Activated T-cell treated with anti-CD3 and anti-CD28 coated beads for 4 hours (primary cell): ENCODE measurements around the gene ADGRD1.

ENCODE experiments used
- DNase-seq: peaks from one replicate; pipeline ENCODE4 v3.0.0-alpha.2; 2020

ADGRD1 gene

DNA sequence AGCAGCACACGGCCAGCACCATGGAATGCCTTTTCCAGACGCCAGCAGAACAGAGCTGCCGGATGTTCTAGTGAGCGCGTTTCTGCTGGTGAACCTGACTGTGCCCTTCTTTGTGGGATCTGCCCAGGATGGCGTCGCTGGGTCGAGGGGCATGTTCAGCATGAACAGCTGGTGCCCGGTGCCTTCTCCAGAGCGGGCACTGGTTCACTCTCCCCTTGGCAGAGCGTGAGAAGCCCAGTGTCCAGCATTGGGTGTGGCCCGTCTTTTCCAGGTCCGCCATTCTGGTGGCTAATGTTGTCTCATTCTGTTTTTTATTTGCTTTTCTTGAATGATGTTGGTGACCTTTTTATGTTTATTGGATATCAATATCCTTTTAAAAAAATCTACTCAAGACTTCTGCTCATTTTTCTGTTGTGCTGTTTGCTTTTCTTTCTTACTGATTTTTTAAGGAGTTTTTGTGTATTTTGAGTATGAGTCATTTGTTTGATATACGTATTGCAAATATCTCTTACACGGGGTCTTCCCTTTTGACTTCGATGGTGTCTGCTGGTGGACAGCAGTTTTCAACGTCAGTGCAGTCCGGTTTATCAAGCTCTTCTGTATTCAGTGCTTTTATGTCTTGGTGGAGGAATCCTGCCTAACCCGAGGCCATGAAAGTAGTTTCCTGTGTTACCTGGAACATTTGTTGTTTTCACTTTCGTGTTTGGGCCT lies 74.3 kb downstream of the ADGRD1 start:
- DNase-seq, result no peak

- DNase-seq, result no peak
Observed at GRCh38 chr12:131028587-131029338, 75.1 kb downstream of the ADGRD1 start.

GRCh38 chr12:131030472-131031328 lies 77.0 kb downstream of the ADGRD1 start:
- no peak for DNase-seq

DNA sequence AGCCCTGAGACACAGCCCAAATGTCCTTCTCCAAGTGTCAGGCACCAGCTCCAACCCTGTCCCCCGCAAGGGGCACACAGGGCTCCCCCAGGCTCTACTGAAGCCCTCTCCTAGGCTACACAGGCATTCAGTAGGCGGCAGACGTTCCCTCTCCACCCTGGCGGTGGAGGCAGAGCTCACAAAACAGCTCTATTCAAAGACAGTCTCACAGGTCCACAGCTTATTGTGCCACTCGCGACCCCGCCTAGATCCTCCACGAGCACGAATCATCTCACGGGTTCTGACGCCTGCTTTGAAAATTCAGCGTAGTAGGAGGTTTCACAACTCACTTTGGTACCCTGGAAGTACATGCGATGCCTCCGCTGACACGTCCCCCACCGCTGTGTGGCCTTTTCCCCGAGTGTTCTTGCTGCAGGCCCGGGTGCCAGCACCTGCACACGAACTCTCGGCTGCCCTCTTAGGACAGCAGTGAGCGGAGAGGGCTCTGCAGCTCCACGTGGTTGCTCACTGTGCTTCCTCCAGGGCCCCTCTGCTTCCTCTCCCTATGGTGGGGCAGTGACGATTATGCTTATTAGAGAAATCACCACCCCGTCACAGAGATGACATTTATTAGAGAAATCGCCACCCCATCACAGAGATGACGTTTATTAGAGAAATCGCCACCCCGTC lies 78.5 kb downstream of the ADGRD1 start:
- no peak for DNase-seq

DNA sequence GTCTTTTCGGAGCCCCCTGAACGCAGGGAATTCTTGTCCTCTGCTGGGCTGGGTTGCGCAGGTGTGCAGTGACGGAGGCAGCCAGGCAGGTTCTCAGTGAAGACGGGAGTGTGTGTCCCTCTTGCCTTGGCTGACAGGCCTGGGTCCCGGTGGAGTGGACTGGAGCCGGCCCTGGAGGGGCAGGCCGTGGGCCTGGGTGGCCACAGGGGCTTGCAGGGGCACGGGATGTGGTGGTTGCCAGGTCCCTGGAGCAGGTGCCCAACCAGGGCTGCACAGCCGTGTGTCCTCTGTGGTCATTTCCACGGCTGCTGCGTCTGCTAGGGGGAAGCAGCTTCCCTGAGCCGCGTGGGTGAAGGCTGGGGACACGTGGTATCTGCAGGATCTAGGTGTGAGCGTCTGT lies 79.8 kb downstream of the ADGRD1 start:
- no peak for DNase-seq

DNA sequence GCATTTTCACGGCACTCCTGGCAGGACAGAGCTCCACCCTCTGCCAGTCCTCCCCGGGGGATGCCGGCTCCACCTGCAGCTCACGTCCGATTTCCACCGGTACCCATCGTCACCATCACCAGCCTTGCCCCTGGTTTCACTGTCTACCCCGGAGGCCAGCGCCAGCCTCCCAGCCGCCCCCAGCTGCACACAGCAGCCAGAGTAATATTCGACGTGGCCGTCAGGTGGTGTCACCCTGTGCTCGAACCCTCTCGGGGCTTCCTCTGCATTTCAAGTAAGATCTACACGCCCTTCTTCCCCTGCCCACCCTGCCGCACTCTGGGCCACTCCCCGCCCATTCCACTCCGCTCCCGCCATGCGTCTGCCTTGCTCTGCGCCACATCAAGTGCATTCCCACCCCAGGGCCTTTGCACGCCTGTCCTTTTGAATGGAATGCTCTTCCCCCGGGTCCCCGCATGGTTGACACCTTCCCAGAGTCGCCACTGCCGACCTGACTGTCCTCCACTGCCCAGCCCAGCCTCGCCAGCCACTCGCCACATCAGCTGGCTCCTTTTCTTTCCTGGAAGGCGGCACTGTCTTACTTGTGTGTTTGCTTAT lies 80.3 kb downstream of the ADGRD1 start:
- DNase-seq, result no peak

- no peak for DNase-seq
Observed at GRCh38 chr12:131034631-131035244, 81.0 kb downstream of the ADGRD1 start.

- DNase-seq, result no peak
Observed at GRCh38 chr12:131035245-131035681, 81.6 kb downstream of the ADGRD1 start.

- DNase-seq, result no peak
Observed at GRCh38 chr12:131038159-131038558, 84.5 kb downstream of the ADGRD1 start.

- no peak for DNase-seq
Observed at GRCh38 chr12:131038961-131039950, 85.5 kb downstream of the ADGRD1 start.

- no peak for DNase-seq
Observed at GRCh38 chr12:131040491-131040890, 86.8 kb downstream of the ADGRD1 start.

- no peak for DNase-seq
Observed at GRCh38 chr12:131041216-131041967, 87.7 kb downstream of the ADGRD1 start.

GRCh38 chr12:131041968-131042833 lies 88.5 kb downstream of the ADGRD1 start:
- no peak for DNase-seq

DNA sequence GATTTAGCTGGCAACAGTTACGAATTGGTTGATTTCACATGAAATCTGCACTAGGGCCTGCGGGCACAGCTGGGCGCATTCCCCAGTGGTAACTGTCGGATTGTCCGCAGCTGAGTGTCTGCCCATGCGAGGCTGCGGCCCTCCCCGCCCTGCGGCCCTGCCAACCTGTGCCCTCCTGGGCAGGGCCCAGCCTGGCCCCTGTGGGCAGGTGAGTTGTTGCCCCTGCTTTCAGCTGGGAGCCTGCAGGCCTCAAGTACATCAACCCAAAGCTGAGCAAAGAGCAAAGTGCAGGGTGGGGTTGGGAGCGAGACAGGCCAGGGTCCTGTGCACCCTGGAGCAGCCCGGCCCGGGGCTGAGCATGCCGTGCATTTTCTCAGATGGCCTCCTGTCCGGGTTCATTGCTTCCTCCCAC lies 89.1 kb downstream of the ADGRD1 start:
- no peak for DNase-seq

- no peak for DNase-seq
Observed at GRCh38 chr12:131043401-131043871, 89.7 kb downstream of the ADGRD1 start.

GRCh38 chr12:131044136-131044535 lies 90.4 kb downstream of the ADGRD1 start:
- no peak for DNase-seq

- no peak for DNase-seq
Observed at GRCh38 chr12:131044760-131045381, 91.2 kb downstream of the ADGRD1 start.
